Smooth muscle cell of bladder (primary cell): ENCODE data around the gene GINS3. TPM values are rescaled to one million over a fixed set of nuclear protein-coding genes. Genes with fewer than 3 reads are reported as not detected.

Experiments used
- total RNA-seq: library from RNA; depleted of rRNA; stranded (reverse); fragments of >200 nt; gene quantifications from 2 replicates; pipeline ENCODE4 v1.2.3, GENCODE V29; 2014

GINS3 gene
- total RNA-seq, result 0.92 and 1.3 TPM in 2 replicates

DNA sequence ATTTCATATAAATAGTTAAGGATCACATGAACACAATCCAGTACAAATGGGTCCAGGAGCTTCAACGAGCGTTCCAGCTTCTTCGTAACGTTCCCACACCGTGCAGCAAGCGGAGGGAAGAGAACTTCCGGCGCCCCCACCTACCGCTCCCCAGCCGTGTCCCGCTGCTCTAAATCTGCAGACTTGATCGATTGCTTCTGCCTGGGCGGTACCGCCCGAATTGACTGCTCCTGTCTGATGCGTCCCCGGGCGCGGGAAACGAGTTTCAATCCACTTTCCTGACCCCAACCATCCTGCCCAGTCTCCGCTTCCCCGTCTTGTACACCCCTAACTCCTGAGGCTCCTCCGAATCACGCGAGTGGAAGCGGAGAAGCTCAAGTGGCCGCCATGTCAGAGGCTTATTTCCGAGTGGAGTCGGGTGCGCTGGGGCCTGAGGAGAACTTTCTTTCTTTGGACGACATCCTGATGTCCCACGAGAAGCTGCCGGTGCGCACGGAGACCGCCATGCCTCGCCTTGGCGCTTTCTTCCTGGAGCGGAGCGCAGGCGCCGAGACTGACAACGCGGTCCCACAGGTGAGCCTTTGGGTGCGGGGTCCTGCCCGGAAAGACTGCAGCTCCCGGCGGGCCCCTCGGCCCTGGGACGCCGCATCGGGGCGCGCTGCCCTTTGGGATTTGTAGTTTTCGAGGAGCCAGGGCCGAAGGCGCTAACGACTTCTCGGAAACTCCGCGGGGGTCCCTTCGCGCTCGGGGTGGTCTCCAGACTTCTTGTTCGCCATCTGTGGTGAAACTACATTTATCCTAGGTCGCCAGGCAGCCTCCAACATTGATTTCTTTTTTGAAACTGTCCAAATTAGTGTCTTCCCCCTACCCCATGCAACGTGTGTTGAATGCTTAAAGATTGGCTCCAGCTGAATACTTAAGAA lies at the start of gene GINS3:
Gene GINS3 (plus strand): TSS at position 257 of the 923 bp plus-strand sequence. CDS start 131 bp downstream, at position 388.

Other genes with a start within 250 kb of the GINS3 start
- gene CSNK2A2, start 194.4 kb upstream of the GINS3 start, total RNA-seq, result 18.3 and 23.1 TPM in 2 replicates
- gene PRSS54, start 97.4 kb upstream of the GINS3 start, total RNA-seq, result not detected in 2 replicates
- gene NDRG4, start 107.7 kb downstream of the GINS3 start, total RNA-seq, result 8.7 and 19.8 TPM in 2 replicates
- gene SETD6, start 123.0 kb downstream of the GINS3 start, total RNA-seq, result 9.8 and 12.6 TPM in 2 replicates
- 94.5 and 129 TPM in 2 replicates for gene CNOT1, start 237.4 kb downstream of the GINS3 start, total RNA-seq